ENCODE measurements around the gene ZNF335.

ZNF335 gene

GRCh38 chr20:45967551-45968080 is 4.4 kb downstream of the ZNF335 start:
- H3K4me3 ChIP-seq (ENCODE audit: low read depth, low read length): no peak overlapping the region
- TF ChIP-seq MYC (IDR thresholded peaks at IDR 0.05; ENCODE audit: low read depth, low read length) (no peak), POLR2A (IDR thresholded peaks at IDR 0.05; ENCODE audit: extremely low read depth, insufficient read length) (no peak), CTCF (IDR thresholded peaks at IDR 0.05; ENCODE audit: low read depth, low read length) (no peak), MAX (IDR thresholded peaks at IDR 0.05; ENCODE audit: low read depth, low read length) (no peak)
- DNase-seq (ENCODE audit: low read depth): no peak

- no peak for DNase-seq (ENCODE audit: low read depth)
Observed at GRCh38 chr20:45965169-45966002, 6.6 kb downstream of the ZNF335 start.

GRCh38 chr20:45964006-45964400 is 8.0 kb downstream of the ZNF335 start:
- DNase-seq (ENCODE audit: low read depth): no peak
- TF ChIP-seq MAX (IDR thresholded peaks at IDR 0.05; ENCODE audit: low read depth, low read length): no peak
- no peak for TF ChIP-seq POLR2A (IDR thresholded peaks at IDR 0.05; ENCODE audit: extremely low read depth, insufficient read length)
- no peak for TF ChIP-seq CTCF (IDR thresholded peaks at IDR 0.05; ENCODE audit: low read depth, low read length)
- no peak for TF ChIP-seq MYC (IDR thresholded peaks at IDR 0.05; ENCODE audit: low read depth, low read length)
- no peak overlapping the region for H3K4me3 ChIP-seq (ENCODE audit: low read depth, low read length)

More at GRCh38 chr20:45965169-45966002, 6.6 kb downstream of the ZNF335 start:
- TF ChIP-seq CTCF (IDR thresholded peaks at IDR 0.05; ENCODE audit: low read depth, low read length): no peak
- no peak overlapping the region for H3K4me3 ChIP-seq (ENCODE audit: low read depth, low read length)

GRCh38 chr20:45963059-45964005 is 8.7 kb downstream of the ZNF335 start:
- peak; percentile 77 for TF ChIP-seq MAX (IDR thresholded peaks at IDR 0.05; ENCODE audit: low read depth, low read length)
- TF ChIP-seq POLR2A (IDR thresholded peaks at IDR 0.05; ENCODE audit: extremely low read depth, insufficient read length): no peak
- TF ChIP-seq CTCF (IDR thresholded peaks at IDR 0.05; ENCODE audit: low read depth, low read length): peak; percentile 26
- TF ChIP-seq MYC (IDR thresholded peaks at IDR 0.05; ENCODE audit: low read depth, low read length): 0 out of 2 replicates have a peak, but pooled peaks have one; percentile 52
- no peak overlapping the region for H3K4me3 ChIP-seq (ENCODE audit: low read depth, low read length)
- peak; percentile 66 for DNase-seq (ENCODE audit: low read depth)

GRCh38 chr20:45962031-45962755 is 9.8 kb downstream of the ZNF335 start:
- H3K4me3 ChIP-seq (ENCODE audit: low read depth, low read length): no peak overlapping the region
- no peak for TF ChIP-seq CTCF (IDR thresholded peaks at IDR 0.05; ENCODE audit: low read depth, low read length)
- TF ChIP-seq MAX (IDR thresholded peaks at IDR 0.05; ENCODE audit: low read depth, low read length): no peak
- TF ChIP-seq POLR2A (IDR thresholded peaks at IDR 0.05; ENCODE audit: extremely low read depth, insufficient read length): no peak
- TF ChIP-seq MYC (IDR thresholded peaks at IDR 0.05; ENCODE audit: low read depth, low read length): no peak
- no peak for DNase-seq (ENCODE audit: low read depth)

All from NB4 (cell line).